ENCODE data around the gene GAB1. TPM values are rescaled to one million over a fixed set of nuclear protein-coding genes. Genes with fewer than 3 reads are reported as not detected.

The GAB1 gene
- total RNA-seq, 1 donor from 2014 or later, result 30.2 TPM

Small RNA genes within 50 kb of the gene (microRNA-seq; reads per million reads assigned to microRNA genes)
- not detected for gene MIR3139 (ENCODE audit: borderline number of aligned reads)

Other genes starting within 250 kb of the GAB1 start
- gene USP38, start 152.0 kb upstream of the GAB1 start, total RNA-seq, result 20.7 TPM
- gene SMARCA5, start 176.8 kb downstream of the GAB1 start, total RNA-seq, result 31.0 TPM